HG03439 (cell line): Measurements from ENCODE around the gene RGP1.

Experiments
- ATAC-seq: cut with Tn5 transposase; IDR thresholded peaks from one replicate; pipeline ENCODE4 v1.9.1; 2021; ENCODE audit warnings: mild to moderate bottlenecking, moderate library complexity; ENCODE audit not compliant: unreplicated experiment

The RGP1 gene

GRCh38 chr9:35769763-35770162 lies 20.7 kb downstream of the RGP1 start:
- ATAC-seq: no peak

DNA sequence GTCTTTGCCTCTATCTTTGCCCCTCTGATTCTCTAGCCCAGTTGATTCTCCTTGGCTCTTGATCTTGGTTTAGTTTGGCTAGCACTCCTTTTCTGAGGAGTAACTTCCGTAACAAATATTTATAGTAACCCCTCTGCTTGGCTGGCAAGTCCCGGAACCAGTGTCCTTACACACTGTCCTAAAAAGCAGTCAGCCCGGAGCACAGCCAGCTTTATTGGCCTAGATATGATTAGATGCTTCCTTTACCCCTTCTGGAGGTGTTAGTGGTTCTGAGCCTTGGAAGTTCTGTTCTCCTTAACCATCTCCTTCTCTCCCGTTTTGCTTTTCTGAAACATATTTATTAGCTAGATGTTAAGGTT lies 22.0 kb downstream of the RGP1 start:
- no peak for ATAC-seq

DNA sequence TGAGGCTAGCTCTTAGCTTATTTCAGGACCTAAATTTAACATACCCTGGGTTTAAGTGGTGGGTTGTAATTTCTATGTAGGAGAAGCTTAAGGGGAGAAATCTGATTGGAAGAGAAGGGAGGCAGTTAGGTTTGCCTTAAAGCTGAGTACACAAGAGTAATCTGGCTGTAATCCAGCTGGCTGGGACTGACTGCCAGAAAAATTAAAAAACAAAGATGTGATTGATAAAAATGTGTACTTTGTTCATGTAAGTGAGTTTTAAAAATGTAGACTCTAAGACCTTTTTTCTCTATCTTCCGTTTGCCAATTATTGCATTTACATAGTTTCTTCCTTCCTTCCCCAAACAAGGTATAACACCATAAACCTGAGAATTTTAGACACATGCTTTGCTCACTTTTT lies 22.4 kb downstream of the RGP1 start:
- no peak for ATAC-seq

GRCh38 chr9:35771943-35772342 lies 22.9 kb downstream of the RGP1 start:
- no peak for ATAC-seq

- ATAC-seq: no peak
Observed at GRCh38 chr9:35774907-35775635, 26.0 kb downstream of the RGP1 start.

DNA sequence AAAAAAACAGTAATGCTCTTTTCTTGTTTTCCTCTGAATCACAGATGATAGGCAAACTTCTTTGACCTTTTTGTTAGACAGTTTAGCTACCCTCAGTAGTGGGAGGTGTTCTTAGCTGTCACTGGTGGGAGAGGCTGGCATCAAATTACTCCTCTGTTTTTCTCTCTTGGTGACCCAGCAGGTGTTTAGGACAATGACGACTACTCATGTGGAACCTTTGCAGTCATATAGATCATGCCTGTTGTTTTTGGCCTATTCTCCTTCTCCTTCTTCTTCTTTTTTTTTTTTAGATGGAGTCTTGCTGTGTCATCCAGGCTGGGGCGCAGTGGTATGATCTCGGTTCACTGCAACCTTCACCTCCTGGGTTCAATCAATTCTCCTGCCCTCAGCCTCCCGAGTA lies 26.9 kb downstream of the RGP1 start:
- ATAC-seq: no peak

DNA sequence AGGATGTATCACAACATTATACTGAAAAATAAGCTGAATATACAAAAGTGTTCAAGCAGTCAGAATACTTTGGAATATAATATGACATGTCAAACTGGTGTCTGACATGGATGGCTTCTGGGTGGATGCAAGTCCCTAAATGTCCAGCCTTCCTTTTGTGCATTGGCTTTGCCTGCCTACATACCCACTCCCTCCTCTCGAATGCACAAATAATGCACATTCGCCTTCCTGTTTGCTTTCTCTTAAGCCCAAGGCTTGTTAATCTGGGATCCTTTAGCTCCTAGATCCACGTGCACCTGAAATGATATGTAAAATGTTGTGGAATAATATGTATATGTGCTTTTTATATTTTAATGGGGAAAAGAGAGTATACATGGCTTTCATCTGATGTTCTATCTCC lies 29.4 kb downstream of the RGP1 start:
- no peak for ATAC-seq

GRCh38 chr9:35781066-35781465 lies 32.0 kb downstream of the RGP1 start:
- no peak for ATAC-seq

GRCh38 chr9:35783418-35783817 lies 34.3 kb downstream of the RGP1 start:
- no peak for ATAC-seq

DNA sequence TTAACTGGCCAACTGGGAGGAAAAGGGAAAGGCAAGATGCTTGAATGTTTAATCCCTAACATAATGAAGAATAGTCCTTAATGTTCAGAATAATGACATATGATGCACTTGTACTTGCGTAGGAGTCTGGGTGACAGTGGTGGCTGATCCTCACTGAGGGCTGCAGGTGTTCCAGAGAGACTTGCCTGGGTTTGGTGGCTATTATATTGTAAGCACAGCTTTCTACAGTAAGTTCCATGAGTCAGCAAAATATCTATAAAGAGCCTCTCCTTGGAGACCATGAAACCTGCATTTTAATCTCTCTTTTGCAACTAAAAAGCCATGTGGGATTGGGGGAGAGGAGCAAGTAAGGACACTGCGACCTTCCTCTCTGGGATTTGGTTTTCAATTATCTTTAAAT lies 40.5 kb downstream of the RGP1 start:
- no peak for ATAC-seq

- no peak for ATAC-seq
Observed at GRCh38 chr9:35790025-35790384, 40.9 kb downstream of the RGP1 start.

DNA sequence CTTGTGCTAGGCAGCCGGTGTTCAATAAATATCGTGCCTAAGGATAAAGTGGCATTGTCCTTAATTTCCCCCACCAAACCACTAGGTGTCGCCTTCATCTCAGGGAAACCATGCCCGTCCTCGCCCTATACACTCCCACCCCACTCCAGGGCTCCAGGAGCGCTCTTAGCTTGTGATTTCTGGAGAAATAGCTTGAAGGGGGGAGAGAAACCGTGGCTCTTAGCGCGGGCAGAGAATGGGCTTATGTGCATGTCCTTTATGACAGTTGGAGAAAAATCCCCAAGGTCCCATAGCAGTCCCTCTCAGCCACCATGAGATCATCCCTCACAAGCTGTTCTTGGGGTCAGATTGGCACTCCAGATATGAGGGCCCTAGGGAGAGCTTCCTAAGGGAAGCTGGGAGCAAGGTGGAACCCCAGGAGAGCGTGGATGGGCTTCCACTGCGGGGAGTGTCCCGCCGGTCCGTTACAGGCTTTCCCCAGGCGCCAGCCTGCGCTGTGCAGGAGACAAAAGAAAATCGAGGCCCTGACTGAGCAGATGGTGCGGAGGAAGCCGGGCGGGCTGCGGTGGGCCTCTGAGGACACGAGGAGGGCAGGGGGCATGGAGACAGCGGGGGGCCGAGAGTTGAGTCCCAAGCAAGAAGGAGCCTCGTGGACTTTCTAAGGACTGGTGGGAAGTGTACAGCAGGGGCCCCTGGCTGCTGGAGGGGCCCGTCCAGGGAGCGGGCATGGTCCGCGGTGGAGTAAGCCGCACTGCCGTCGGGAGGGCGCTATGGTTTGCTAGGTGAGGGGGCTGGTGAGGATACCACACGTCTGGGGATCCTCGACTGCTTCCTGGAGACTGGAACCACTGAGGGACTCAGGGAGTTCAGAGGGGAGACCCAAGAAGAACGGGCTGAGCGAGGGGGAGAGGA lies 41.6 kb downstream of the RGP1 start:
- no peak for ATAC-seq

- ATAC-seq: no peak
Observed at GRCh38 chr9:35791297-35791921, 42.3 kb downstream of the RGP1 start, which contains the start of gene NPR2. Gene NPR2 (plus strand): TSS chr9:35791591. CDS start chr9:35792409, 818 bp downstream.

DNA sequence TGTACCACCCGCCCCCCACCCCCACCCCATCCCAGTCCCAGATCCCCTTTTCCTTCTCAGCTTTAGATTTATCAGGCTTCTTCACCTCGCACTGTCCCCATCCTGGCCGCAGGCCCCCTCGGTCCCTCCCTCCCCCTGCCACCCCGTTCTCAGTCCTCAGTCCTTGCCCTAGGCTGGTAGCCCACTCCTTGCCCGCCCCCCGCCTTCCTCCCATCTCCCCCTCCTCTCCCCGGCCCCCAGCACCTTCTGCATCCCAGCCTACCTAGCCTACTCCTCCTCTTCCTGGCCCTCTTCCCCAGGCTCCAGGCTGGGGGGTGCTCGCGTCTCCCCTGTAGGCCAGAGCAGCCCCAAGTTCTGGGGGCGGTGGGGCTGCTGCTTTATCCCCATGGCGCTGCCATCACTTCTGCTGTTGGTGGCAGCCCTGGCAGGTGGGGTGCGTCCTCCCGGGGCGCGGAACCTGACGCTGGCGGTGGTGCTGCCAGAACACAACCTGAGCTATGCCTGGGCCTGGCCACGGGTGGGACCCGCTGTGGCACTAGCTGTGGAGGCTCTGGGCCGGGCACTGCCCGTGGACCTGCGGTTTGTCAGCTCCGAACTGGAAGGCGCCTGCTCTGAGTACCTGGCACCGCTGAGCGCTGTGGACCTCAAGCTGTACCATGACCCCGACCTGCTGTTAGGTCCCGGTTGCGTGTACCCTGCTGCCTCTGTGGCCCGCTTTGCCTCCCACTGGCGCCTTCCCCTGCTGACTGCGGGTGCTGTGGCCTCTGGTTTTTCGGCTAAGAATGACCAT lies 43.1 kb downstream of the RGP1 start:
- no peak for ATAC-seq

DNA sequence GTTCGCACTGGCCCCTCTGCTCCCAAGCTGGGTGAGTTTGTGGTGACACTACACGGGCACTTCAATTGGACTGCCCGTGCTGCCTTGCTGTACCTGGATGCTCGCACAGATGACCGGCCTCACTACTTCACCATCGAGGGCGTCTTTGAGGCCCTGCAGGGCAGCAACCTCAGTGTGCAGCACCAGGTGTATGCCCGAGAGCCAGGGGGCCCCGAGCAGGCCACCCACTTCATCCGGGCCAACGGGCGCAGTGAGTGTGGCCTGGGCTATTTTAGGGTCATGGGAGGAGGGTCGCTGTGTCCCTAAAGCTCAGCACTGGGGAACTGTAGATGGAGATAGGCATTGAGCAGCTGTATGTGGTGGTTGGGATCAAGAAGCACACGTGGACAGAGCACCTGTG lies 43.7 kb downstream of the RGP1 start:
- ATAC-seq: no peak

DNA sequence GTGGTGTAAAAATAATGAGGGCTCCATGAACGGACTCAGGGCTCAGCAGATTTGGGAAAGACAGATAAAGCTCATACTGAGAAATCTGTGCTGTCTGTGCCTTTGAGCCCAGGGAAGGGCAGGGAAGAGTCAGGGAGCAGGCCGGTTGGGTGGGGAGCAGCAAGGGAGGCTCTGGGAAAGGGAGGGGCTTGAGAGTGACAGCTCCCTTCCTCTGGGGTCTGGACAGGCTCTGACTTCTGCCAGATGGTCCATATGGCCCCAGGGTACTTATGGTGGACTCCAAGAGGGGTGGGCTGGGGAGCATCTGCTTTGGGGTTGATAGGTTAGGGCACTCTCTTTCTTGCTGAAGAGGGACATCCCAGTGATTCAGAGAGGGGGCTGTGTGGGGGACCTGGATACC lies 44.4 kb downstream of the RGP1 start:
- no peak for ATAC-seq

DNA sequence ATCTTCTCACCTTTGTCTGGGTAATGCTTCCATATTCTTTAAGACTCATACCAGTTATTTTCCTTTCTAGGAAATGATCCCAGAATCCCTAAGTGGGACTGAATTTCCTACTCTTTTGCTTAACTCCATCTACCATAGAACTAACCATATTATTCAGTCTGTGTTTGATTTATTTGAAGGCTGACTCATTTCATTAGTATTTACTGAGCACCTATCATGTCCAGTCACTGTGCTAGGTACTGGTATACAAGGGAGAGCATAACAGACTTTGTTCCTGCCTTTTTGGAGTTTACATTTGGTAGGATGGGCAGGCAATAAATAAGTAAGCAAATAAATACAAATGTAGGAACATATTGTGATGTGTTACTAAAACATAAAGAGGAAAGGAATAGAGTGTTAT lies 46.6 kb downstream of the RGP1 start:
- ATAC-seq: no peak

GRCh38 chr9:35797311-35798109 lies 48.4 kb downstream of the RGP1 start:
- no peak for ATAC-seq

DNA sequence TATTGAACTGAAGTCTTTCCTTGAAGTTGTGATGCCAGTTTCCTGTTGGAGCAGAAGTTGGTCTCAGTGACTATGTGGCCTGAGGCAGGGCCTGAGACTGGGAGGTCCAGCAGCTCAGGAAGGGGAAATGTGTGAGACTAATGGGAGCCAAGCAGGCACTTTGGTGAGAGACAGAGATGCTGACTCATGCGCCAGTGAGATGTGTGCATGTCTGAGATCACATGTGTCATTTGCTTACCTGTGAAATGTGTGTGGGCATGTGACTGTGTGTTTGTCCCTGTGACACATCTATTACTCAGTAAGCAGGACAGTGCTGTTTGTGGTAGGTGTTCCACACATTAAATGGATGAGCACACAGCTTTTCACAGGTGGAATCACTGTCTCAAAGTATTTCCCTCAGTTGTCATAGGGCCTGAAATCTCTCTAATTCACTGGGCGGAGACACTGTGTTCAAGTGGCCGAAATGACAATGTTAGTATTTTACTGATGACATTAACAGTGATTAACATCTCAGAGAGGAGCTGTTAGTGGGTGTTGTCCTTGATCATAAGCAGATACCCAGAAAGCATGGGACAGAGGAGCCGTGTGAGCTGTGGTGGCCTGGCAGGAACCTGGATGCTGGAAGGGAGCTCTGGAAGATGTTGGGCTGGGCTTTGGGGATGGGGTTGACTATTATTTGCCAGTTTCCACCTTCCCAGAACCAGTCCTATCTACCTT lies 49.7 kb downstream of the RGP1 start:
- no peak for ATAC-seq

DNA sequence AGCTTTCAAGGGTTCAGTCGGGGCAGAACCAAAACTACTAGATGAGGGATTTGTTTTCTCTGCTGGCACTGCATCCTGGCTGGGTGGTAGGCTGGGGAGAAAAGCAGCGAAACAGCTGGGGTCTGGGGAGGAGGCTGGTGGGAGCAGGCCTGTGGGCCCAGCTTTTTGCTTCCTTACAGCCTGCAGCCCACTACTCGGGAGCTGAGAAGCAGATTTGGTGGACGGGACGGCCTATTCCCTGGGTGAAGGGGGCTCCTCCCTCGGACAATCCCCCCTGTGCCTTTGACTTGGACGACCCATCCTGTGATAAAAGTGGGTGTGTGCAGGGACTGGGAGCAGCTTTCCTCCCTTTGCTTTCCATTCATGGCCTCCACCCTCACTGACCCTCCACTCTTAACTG lies 51.4 kb downstream of the RGP1 start:
- ATAC-seq: no peak
